Body of pancreas (tissue), 4 donors: ENCODE data around the gene SPRN. TPM values are rescaled to one million over a fixed set of nuclear protein-coding genes. Genes with fewer than 3 reads are reported as not detected.

ENCODE experiments used
- ATAC-seq: fragments of 150-250 bp; one replicate; pipeline ENCODE4 v1.9.1; 2016
- DNase-seq, 4 donors: peaks; one replicate each; pipeline ENCODE4 v3.0.0-alpha.2; 2019
- H3K27ac ChIP-seq, 4 donors: fragments of 200-600 bp; sonication (generic); 1 replicate in 3 of 4; 2 replicates in 1 of 4; pipeline versions ENCODE4 v1.5.1 to v1.6.1; 2016 to 2019; ENCODE audit warnings: mild to moderate bottlenecking in 1 of 4, mixed read lengths in 1 of 4, moderate library complexity in 1 of 4
- H3K27me3 ChIP-seq, 2 donors: fragments of 200-600 bp; sonication (generic); one replicate each; pipeline ENCODE4 v1.6.0; 2016; ENCODE audit warnings: mild to moderate bottlenecking in 1 of 2
- H3K36me3 ChIP-seq, 2 donors: fragments of 200-600 bp; sonication (generic); replicated peaks in 1 of 2; 2 replicates each; pipeline ENCODE4 v1.5.1; 2016; ENCODE audit warnings: low read depth in 2 of 2; ENCODE audit not compliant: insufficient read depth in 1 of 2
- H3K4me1 ChIP-seq: fragments of 200-600 bp; sonication (generic); one replicate; pipeline ENCODE4 v1.6.0; 2016
- H3K4me3 ChIP-seq, 2 donors: fragments of 200-600 bp; sonication (generic); 1 replicate in 1 of 2; 2 replicates in 1 of 2; pipeline ENCODE4 v1.5.1; 2016 to 2019
- H3K9me3 ChIP-seq, 3 donors: fragments of 200-600 bp; sonication (generic); 1 replicate in 2 of 3; 2 replicates in 1 of 3; pipeline ENCODE4 v1.5.1; 2016
- CTCF ChIP-seq, 7 experiments: fragments of 450-650 bp in 4 of 7; fragments of 200-600 bp in 3 of 7; sonication (generic) in 3 of 7; IDR thresholded peaks; one replicate each; pipeline ENCODE4 v1.5.1; 2016 to 2019; ENCODE audit warnings: antibody characterized with exemption in 7 of 7
- POLR2A ChIP-seq, 3 donors: fragments of 450-650 bp; IDR thresholded peaks; one replicate each; pipeline ENCODE4 v1.6.1; 2016; ENCODE audit warnings: antibody characterized with exemption in 3 of 3, mild to moderate bottlenecking in 2 of 3
- WGBS, 2 donors: methylation state at CpG; one replicate each; pipeline ENCODE4 v1.1.5; 2017; 5-methylcytosine and 5-hydroxymethylcytosine counted together
- intact Hi-C: fragments of 100-400 bp; cut with DNase I; formaldehyde crosslinking; loops from one replicate; pipeline ENCODE4 v1.15.1; 2023
- total RNA-seq, 2 donors: library from RNA; depleted of rRNA; stranded (reverse); fragments of >200 nt; gene quantifications; one replicate each; pipeline ENCODE4 v1.1.0, GENCODE V29; 2016

SPRN gene
- total RNA-seq, 2 donors from 2014 or later = not detected

DNA sequence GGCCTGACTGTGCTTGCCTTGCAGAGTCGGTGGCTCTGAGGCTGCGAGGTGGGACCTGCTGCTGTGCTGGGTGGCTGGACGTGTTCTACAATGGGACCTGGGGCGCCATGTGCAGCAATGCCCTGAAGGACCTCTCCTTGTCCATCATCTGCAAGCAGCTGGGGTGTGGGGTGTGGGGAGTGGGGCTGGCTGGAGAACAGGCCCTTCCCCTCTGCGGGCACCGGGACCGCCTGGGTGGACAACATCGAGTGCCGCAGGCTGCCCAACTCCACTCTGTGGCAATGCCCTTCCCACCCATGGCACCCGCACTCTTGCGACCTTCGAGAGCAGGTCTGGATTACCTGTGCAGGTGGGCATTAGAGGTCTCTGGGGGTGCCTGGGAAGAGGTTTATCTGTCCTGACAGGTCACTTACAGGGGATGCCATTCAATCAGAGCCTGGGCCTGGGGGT, 40.2 kb upstream of the SPRN start:
- H3K36me3 ChIP-seq = no peaks in the 10 kb centered on the region
- H3K4me1 ChIP-seq = no peaks in the 10 kb centered on the region
- 86 to 98% methylated on average over 6 to 12 of the region's 12 CpGs for WGBS, 2 donors
- TF ChIP-seq POLR2A (IDR thresholded peaks at IDR 0.05) (no peak), CTCF (IDR thresholded peaks at IDR 0.05) (no peak)
- H3K9me3 ChIP-seq = no peaks in the 10 kb centered on the region
- ATAC-seq (no peak), DNase-seq (no peak)
- H3K4me3 ChIP-seq = no peak overlapping the region
- intact Hi-C loops = no loop called here
- H3K27ac ChIP-seq = no peak overlapping the region
- H3K27me3 ChIP-seq = no peaks in the 10 kb centered on the region

GRCh38 chr10:133462512-133463305, 38.3 kb upstream of the SPRN start:
- 90 to 96% methylated on average over 10 of the region's 10 CpGs for WGBS, 2 donors
- no peaks in the 10 kb centered on the region for H3K27me3 ChIP-seq
- intact Hi-C loops = no loop called here
- no peak overlapping the region for H3K27ac ChIP-seq
- TF ChIP-seq POLR2A (IDR thresholded peaks at IDR 0.05) (no peak), CTCF (IDR thresholded peaks at IDR 0.05) (no peak)
- no peaks in the 10 kb centered on the region for H3K36me3 ChIP-seq
- DNase-seq (no peak), ATAC-seq (no peak)
- no peaks in the 10 kb centered on the region for H3K4me1 ChIP-seq
- no peak overlapping the region for H3K4me3 ChIP-seq
- H3K9me3 ChIP-seq = no peaks in the 10 kb centered on the region

DNA sequence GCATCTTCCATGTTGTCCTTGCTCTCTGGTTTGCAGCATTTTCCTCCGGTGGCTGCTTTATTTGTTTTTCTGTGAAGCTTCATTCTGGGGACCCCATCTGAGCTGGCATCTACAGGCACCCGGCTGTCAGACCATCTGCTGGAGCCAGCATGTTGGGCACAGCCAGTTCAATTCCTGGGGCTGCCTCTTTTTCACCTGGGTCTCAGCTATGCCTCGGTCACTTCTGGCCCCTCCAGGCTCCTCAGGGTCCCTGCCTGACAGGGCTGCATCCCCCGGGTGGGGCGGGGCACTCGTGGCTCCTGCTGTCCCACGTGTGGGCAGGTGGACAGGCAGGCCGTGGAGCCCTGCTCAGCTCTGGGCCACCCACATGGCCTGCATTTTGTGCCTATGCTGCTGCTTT, 37.4 kb upstream of the SPRN start:
- intact Hi-C loops = no loop called here
- Histone ChIP-seq H3K27me3 (no peaks in the 10 kb centered on the region), H3K36me3 (no peaks in the 10 kb centered on the region), H3K4me3 (no peak overlapping the region), H3K4me1 (no peaks in the 10 kb centered on the region), H3K27ac (no peak overlapping the region), H3K9me3 (no peaks in the 10 kb centered on the region)
- TF ChIP-seq CTCF (IDR thresholded peaks at IDR 0.05) = no peak
- TF ChIP-seq POLR2A (IDR thresholded peaks at IDR 0.05) = no peak
- DNase-seq (no peak), ATAC-seq (no peak)
- WGBS, 2 donors = 81 to 86% methylated on average over 6 to 7 of the region's 8 CpGs

DNA sequence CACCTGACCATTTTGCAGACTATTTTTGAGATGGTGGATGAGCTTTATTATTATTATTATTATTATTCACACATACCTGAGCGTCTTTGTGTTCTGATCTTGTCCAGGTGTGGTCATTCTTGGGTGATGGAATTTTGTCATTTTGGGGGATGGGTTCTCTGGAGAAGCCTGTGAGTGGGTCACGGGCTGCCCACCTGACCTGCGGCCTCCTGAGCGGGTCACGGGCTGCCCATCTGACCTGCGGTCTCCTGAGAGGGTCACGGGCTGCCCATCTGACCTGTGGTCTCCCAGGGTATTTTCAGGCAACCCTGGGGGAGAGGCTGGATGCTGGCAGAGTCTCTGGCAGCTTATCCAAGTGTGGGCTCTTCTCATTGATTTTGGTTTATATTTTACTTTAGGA, 36.6 kb upstream of the SPRN start:
- intact Hi-C loops = no loop called here
- DNase-seq = no peak
- no peak for TF ChIP-seq POLR2A (IDR thresholded peaks at IDR 0.05)
- TF ChIP-seq CTCF (IDR thresholded peaks at IDR 0.05) = no peak
- WGBS, 2 donors = 92 to 97% methylated on average over 4 to 7 of the region's 7 CpGs
- Histone ChIP-seq H3K36me3 (no peaks in the 10 kb centered on the region), H3K27ac (no peak overlapping the region), H3K4me1 (no peaks in the 10 kb centered on the region), H3K9me3 (no peaks in the 10 kb centered on the region), H3K4me3 (no peak overlapping the region), H3K27me3 (no peaks in the 10 kb centered on the region)
- ATAC-seq = no peak
